ENCODE results near the gene PCBP1.

Gene PCBP1

DNA sequence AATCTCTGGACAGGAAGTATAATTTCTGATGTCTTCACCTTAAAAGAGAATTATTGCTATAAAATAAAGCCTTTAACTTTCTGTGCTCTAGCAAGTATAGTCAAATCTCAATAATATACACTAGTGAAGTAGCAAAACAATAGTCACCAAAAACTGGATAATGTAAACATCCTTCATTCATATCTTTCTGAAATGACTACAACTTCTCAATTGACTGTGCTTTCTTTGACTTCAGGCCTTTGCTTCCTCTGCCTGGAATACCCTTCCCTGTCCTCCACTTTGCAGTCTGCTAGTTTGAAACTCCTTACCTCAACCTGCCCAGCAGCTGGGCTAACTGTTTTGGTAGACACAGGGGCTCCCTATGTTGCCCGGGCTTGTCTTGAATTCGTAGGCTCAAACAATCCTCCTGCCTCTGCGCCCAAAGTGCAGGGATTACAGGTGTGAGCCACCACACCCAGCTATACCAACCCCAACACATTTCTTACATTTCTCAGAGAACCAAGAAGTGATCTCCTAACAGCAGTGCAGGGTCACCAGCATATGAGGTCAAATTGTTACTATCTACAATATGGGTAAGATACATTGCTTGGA lies 6.6 kb upstream of the PCBP1 start:
- Histone ChIP-seq H3K36me3 (ENCODE audit: control insufficient read depth, insufficient read depth, low read length) (peaks cover 81% of the 10 kb centered on the region), H3K9me3 (ENCODE audit: control insufficient read depth, low read length) (no peaks in the 10 kb centered on the region), H3K4me3 (ENCODE audit: extremely low read depth, insufficient read depth, low read length, poor library complexity, severe bottlenecking) (no peak overlapping the region), H3K27ac (ENCODE audit: low read depth, low read length, severe bottlenecking) (no peak overlapping the region), H3K4me1 (ENCODE audit: control insufficient read depth, insufficient read depth, low read length, poor library complexity, severe bottlenecking) (peaks cover 12% of the 10 kb centered on the region)
- 100% methylated on average over 3 of the region's 3 CpGs; no CpG with 5 or more reads in 1 of the 2 experiments for WGBS, 2 experiments (ENCODE audit: insufficient coverage in 2 of 2)

DNA sequence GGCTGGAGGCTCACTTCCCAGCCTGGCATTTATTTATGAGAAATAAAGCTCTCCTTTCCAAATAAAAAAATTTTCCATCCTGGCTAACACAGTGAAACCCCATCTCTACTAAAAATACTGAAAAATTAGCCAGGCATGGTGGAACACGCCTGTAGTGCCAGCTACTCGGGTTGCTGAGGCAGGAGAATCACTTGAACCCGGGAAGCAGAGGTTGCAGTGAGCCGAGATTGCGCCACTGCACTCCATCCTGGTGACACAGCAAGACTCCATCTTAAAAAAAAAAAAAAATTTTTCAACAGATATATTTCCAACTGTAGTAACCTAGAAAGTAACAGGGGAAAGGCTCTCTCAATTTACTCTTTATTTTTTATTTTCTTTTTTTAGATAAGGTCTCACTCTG lies 6.1 kb upstream of the PCBP1 start:
- H3K36me3 ChIP-seq (ENCODE audit: control insufficient read depth, insufficient read depth, low read length), result peaks cover 76% of the 10 kb centered on the region
- 96 to 100% methylated on average over 2 to 3 of the region's 5 CpGs for WGBS, 2 experiments (ENCODE audit: insufficient coverage in 2 of 2)
- H3K4me1 ChIP-seq (ENCODE audit: control insufficient read depth, insufficient read depth, low read length, poor library complexity, severe bottlenecking), result peaks cover 15% of the 10 kb centered on the region
- no peak overlapping the region for H3K27ac ChIP-seq (ENCODE audit: low read depth, low read length, severe bottlenecking)
- no peaks in the 10 kb centered on the region for H3K9me3 ChIP-seq (ENCODE audit: control insufficient read depth, low read length)
- no peak overlapping the region for H3K4me3 ChIP-seq (ENCODE audit: extremely low read depth, insufficient read depth, low read length, poor library complexity, severe bottlenecking)

DNA sequence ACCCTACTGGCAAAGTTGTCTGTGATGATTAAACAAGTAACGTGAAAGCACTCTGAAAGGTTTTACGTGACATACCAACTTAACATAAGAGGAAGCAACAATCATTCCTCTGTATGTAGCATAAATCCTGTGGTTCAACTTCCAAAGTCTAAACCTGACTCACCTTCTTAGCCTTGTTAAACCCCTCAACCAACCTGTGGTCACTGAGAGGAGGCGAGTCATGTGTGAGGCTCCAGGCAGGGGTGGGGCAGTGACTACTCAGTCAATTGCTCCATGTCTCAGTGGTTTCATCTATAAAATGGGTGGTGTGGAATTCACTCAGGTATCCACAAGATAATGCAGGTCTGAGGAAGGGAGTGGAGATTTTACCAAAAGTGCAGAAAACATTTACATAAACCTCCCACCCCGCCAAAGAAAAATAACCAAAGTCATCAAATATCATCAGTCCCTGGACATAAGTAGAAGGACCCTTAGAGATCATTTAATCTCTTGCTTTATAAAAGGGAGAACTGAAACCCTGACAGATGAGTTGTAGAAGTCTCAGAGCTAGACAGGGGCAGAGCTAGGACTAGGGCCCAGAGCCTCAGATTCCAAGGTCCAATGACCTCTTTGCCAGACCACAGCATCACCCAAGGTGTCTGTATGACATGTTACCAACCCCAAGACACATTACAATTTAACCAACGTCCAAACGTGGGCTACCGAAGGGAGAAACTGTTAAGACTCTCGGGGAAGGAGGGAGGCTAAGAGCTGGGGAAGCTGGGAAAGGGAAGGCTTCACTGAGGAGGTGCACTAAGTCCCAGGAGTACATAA lies 3.7 kb upstream of the PCBP1 start:
- Histone ChIP-seq H3K9me3 (ENCODE audit: control insufficient read depth, low read length) (no peaks in the 10 kb centered on the region), H3K36me3 (ENCODE audit: control insufficient read depth, insufficient read depth, low read length) (peaks cover 62% of the 10 kb centered on the region), H3K27ac (ENCODE audit: low read depth, low read length, severe bottlenecking) (no peak overlapping the region), H3K4me3 (ENCODE audit: extremely low read depth, insufficient read depth, low read length, poor library complexity, severe bottlenecking) (no peak overlapping the region), H3K4me1 (ENCODE audit: control insufficient read depth, insufficient read depth, low read length, poor library complexity, severe bottlenecking) (peaks cover 15% of the 10 kb centered on the region)
- WGBS, 2 experiments (ENCODE audit: insufficient coverage in 2 of 2), result 100% methylated on average over 2 to 5 of the region's 8 CpGs

DNA sequence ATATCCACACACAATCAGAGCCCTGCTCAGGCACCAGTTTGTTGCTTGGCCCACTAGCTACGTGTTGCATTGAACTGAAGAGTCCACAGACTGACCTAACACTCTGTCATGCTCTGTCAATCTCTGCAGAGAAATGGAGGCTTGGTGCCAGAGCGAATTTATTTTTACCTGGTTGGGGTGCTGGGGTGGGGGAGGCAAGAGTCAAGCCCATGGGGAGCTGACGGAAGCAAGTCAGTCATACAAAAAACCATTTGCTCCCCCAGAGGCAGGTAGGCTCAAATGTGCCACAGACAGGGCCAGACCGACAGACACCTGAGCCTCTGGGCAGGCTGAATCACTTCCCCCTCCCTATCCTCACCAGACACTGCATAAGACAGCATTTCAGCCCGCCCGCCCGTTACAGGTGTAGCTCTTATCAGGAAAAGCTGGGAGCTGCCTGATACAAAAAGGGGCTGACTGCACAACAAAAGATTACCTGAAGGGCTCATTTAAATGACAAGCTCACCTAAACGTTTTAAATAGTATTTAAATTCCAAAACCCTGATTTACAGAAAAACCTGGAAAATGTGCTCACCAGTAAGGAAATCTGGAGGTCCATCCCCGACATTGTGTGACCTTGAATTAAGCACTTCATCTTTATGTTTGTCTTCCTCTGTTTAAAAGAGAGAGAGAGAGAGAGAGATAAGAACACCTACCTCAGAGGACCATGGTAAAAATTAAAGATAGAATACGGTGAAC lies 2.1 kb upstream of the PCBP1 start:
- Histone ChIP-seq H3K36me3 (ENCODE audit: control insufficient read depth, insufficient read depth, low read length) (peaks cover 54% of the 10 kb centered on the region), H3K27ac (ENCODE audit: low read depth, low read length, severe bottlenecking) (peak overlapping the region; percentile 100), H3K4me3 (ENCODE audit: extremely low read depth, insufficient read depth, low read length, poor library complexity, severe bottlenecking) (peak overlapping the region; percentile 96), H3K9me3 (ENCODE audit: control insufficient read depth, low read length) (no peaks in the 10 kb centered on the region), H3K4me1 (ENCODE audit: control insufficient read depth, insufficient read depth, low read length, poor library complexity, severe bottlenecking) (peaks cover 18% of the 10 kb centered on the region)
- WGBS, 2 experiments (ENCODE audit: insufficient coverage in 2 of 2), result 66 to 87% methylated on average over 3 to 6 of the region's 10 CpGs

DNA sequence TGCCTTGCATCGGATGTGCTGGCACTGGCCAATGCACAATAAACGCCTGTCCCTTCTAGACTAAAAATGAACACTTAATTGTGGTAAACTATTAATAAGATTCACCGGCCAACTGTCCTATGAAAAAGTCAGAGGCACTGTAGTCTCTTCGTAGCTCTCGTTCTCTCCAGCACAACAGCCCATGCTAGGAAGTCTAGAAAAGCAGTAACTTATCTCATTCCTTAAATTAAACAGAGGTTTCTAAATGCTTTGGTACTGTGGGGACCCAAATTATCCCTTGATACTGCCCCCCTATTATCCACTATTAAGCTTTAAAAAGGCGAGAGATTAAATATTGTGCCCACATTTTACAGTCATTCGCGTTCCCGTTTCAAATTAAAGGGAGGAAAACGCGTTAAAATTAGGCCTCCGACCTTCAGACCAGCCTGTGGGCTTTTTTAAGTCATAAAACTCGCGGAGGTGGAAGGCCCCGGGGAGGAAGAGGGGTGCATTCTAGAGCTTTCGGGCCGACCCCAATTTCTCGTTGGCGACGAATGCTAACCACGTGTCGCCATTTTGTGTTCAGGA lies 1.5 kb upstream of the PCBP1 start:
- Histone ChIP-seq H3K36me3 (ENCODE audit: control insufficient read depth, insufficient read depth, low read length) (peaks cover 50% of the 10 kb centered on the region), H3K4me3 (ENCODE audit: extremely low read depth, insufficient read depth, low read length, poor library complexity, severe bottlenecking) (peak overlapping the region; percentile 96), H3K27ac (ENCODE audit: low read depth, low read length, severe bottlenecking) (peak overlapping the region; percentile 100), H3K9me3 (ENCODE audit: control insufficient read depth, low read length) (no peaks in the 10 kb centered on the region), H3K4me1 (ENCODE audit: control insufficient read depth, insufficient read depth, low read length, poor library complexity, severe bottlenecking) (peaks cover 18% of the 10 kb centered on the region)
- WGBS, 2 experiments (ENCODE audit: insufficient coverage in 2 of 2), result 27 to 37% methylated on average over 17 to 21 of the region's 22 CpGs

DNA sequence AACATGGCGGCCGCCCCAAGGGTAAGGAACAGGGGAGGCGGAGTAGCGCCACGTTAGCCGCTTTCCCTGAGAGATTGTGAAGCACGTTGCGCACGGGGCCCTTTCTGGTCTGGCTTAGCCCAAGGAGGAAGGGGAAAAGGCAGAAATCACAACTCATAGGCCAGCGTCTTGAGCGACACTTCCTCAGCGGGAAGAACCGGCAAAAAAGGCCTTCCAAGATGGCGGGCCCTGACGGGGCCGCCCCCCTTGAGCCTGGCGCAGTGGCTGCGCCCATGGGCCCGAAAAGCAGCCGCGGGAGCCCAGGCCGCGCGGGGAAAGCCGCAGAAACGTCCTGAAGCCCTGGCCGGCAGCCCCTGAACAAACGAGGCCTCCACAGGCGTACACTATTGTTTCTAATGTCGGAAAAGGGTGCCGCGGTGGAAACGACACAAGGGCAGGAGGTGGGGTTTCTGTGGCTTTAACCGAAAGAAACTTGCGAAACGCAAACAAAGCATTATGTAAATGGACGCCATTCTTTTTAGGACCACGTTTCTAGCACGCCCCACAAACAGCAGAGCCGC lies 919 bp upstream of the PCBP1 start:
- Histone ChIP-seq H3K27ac (ENCODE audit: low read depth, low read length, severe bottlenecking) (peak overlapping the region; percentile 100), H3K4me1 (ENCODE audit: control insufficient read depth, insufficient read depth, low read length, poor library complexity, severe bottlenecking) (peaks cover 18% of the 10 kb centered on the region), H3K9me3 (ENCODE audit: control insufficient read depth, low read length) (no peaks in the 10 kb centered on the region), H3K36me3 (ENCODE audit: control insufficient read depth, insufficient read depth, low read length) (peaks cover 48% of the 10 kb centered on the region), H3K4me3 (ENCODE audit: extremely low read depth, insufficient read depth, low read length, poor library complexity, severe bottlenecking) (peak overlapping the region; percentile 96)
- 1 to 3% methylated on average over 32 to 40 of the region's 40 CpGs for WGBS, 2 experiments (ENCODE audit: insufficient coverage in 2 of 2)

- peak overlapping the region; percentile 100 for H3K27ac ChIP-seq (ENCODE audit: low read depth, low read length, severe bottlenecking)
- 0% methylated on average over 43 to 47 of the region's 58 CpGs for WGBS, 2 experiments (ENCODE audit: insufficient coverage in 2 of 2)
- peak overlapping the region; percentile 96 for H3K4me3 ChIP-seq (ENCODE audit: extremely low read depth, insufficient read depth, low read length, poor library complexity, severe bottlenecking)
- H3K36me3 ChIP-seq (ENCODE audit: control insufficient read depth, insufficient read depth, low read length), result peaks cover 35% of the 10 kb centered on the region
- peaks cover 18% of the 10 kb centered on the region for H3K4me1 ChIP-seq (ENCODE audit: control insufficient read depth, insufficient read depth, low read length, poor library complexity, severe bottlenecking)
- no peaks in the 10 kb centered on the region for H3K9me3 ChIP-seq (ENCODE audit: control insufficient read depth, low read length)
These were observed 673 bp downstream of the PCBP1 start for GRCh38 chr2:70087702-70088597.

DNA sequence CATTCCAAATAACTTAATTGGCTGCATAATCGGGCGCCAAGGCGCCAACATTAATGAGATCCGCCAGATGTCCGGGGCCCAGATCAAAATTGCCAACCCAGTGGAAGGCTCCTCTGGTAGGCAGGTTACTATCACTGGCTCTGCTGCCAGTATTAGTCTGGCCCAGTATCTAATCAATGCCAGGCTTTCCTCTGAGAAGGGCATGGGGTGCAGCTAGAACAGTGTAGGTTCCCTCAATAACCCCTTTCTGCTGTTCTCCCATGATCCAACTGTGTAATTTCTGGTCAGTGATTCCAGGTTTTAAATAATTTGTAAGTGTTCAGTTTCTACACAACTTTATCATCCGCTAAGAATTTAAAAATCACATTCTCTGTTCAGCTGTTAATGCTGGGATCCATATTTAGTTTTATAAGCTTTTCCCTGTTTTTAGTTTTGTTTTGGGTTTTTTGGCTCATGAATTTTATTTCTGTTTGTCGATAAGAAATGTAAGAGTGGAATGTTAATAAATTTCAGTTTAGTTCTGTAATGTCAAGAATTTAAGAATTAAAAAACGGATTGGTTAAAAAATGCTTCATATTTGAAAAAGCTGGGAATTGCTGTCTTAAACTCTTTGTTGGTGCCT lies 1.4 kb downstream of the PCBP1 start:
- H3K4me1 ChIP-seq (ENCODE audit: control insufficient read depth, insufficient read depth, low read length, poor library complexity, severe bottlenecking), result peaks cover 18% of the 10 kb centered on the region
- WGBS, 2 experiments (ENCODE audit: insufficient coverage in 2 of 2), result 0 to 1% methylated on average over 5 to 6 of the region's 8 CpGs
- H3K27ac ChIP-seq (ENCODE audit: low read depth, low read length, severe bottlenecking), result peak overlapping the region; percentile 100
- peak overlapping the region; percentile 96 for H3K4me3 ChIP-seq (ENCODE audit: extremely low read depth, insufficient read depth, low read length, poor library complexity, severe bottlenecking)
- H3K9me3 ChIP-seq (ENCODE audit: control insufficient read depth, low read length), result no peaks in the 10 kb centered on the region
- H3K36me3 ChIP-seq (ENCODE audit: control insufficient read depth, insufficient read depth, low read length), result peaks cover 27% of the 10 kb centered on the region

GRCh38 chr2:70089220-70089982 lies 2.1 kb downstream of the PCBP1 start:
- peak overlapping the region; percentile 100 for H3K27ac ChIP-seq (ENCODE audit: low read depth, low read length, severe bottlenecking)
- H3K9me3 ChIP-seq (ENCODE audit: control insufficient read depth, low read length), result no peaks in the 10 kb centered on the region
- peak overlapping the region; percentile 96 for H3K4me3 ChIP-seq (ENCODE audit: extremely low read depth, insufficient read depth, low read length, poor library complexity, severe bottlenecking)
- peaks cover 18% of the 10 kb centered on the region for H3K4me1 ChIP-seq (ENCODE audit: control insufficient read depth, insufficient read depth, low read length, poor library complexity, severe bottlenecking)
- peaks cover 20% of the 10 kb centered on the region for H3K36me3 ChIP-seq (ENCODE audit: control insufficient read depth, insufficient read depth, low read length)
- 16 to 17% methylated on average over 5 to 6 of the region's 11 CpGs for WGBS, 2 experiments (ENCODE audit: insufficient coverage in 2 of 2)

All from mesodermal cell (in vitro differentiated cells).